ENCODE results near the gene C2orf69.

The C2orf69 gene

GRCh38 chr2:199914372-199914958 is 3.4 kb downstream of the C2orf69 start:
- DNase-seq (ENCODE audit: low read depth in 2 of 2): no peak

- no peak for DNase-seq (ENCODE audit: low read depth in 2 of 2)
Observed at GRCh38 chr2:199916980-199917379, 5.9 kb downstream of the C2orf69 start.

GRCh38 chr2:199922856-199923255 is 11.8 kb downstream of the C2orf69 start:
- DNase-seq (ENCODE audit: low read depth in 2 of 2): no peak

- no peak for DNase-seq (ENCODE audit: low read depth in 2 of 2)
Observed at GRCh38 chr2:199923924-199924323, 12.8 kb downstream of the C2orf69 start.

- DNase-seq (ENCODE audit: low read depth in 2 of 2): no peak
Observed at GRCh38 chr2:199926806-199927205, 15.7 kb downstream of the C2orf69 start.

- DNase-seq (ENCODE audit: low read depth in 2 of 2): no peak
Observed at GRCh38 chr2:199928226-199928625, 17.1 kb downstream of the C2orf69 start.

GRCh38 chr2:199928626-199929025 is 17.5 kb downstream of the C2orf69 start:
- DNase-seq (ENCODE audit: low read depth in 2 of 2): no peak

GRCh38 chr2:199929262-199929661 is 18.2 kb downstream of the C2orf69 start:
- no peak for DNase-seq (ENCODE audit: low read depth in 2 of 2)

- no peak for DNase-seq (ENCODE audit: low read depth in 2 of 2)
Observed at GRCh38 chr2:199932312-199932855, 21.3 kb downstream of the C2orf69 start.

GRCh38 chr2:199933466-199933865 is 22.4 kb downstream of the C2orf69 start:
- no peak for DNase-seq (ENCODE audit: low read depth in 2 of 2)

GRCh38 chr2:199936554-199936953 is 25.5 kb downstream of the C2orf69 start:
- DNase-seq (ENCODE audit: low read depth in 2 of 2): no peak

- no peak for DNase-seq (ENCODE audit: low read depth in 2 of 2)
Observed at GRCh38 chr2:199940373-199940772, 29.3 kb downstream of the C2orf69 start.

- DNase-seq (ENCODE audit: low read depth in 2 of 2): no peak
Observed at GRCh38 chr2:199943373-199943772, 32.3 kb downstream of the C2orf69 start.

GRCh38 chr2:199946196-199946595 is 35.1 kb downstream of the C2orf69 start:
- no peak for DNase-seq (ENCODE audit: low read depth in 2 of 2)

- DNase-seq (ENCODE audit: low read depth in 2 of 2): no peak
Observed at GRCh38 chr2:199946836-199947235, 35.7 kb downstream of the C2orf69 start.

- DNase-seq (ENCODE audit: low read depth in 2 of 2): no peak
Observed at GRCh38 chr2:199950396-199950795, 39.3 kb downstream of the C2orf69 start.

GRCh38 chr2:199951023-199951422 is 39.9 kb downstream of the C2orf69 start:
- DNase-seq (ENCODE audit: low read depth in 2 of 2): no peak

GRCh38 chr2:199955007-199955338 is 43.9 kb downstream of the C2orf69 start:
- no peak for DNase-seq (ENCODE audit: low read depth in 2 of 2)

- peak; percentile 63 for DNase-seq (ENCODE audit: low read depth in 2 of 2)
Observed at GRCh38 chr2:199955339-199956061, 44.4 kb downstream of the C2orf69 start, which contains the start of the genes MAIP1 and TYW5. Gene MAIP1 (plus strand): TSS chr2:199955582. CDS start chr2:199955799, 217 bp downstream. Gene TYW5 (minus strand): TSS chr2:199955491. CDS start chr2:199955470, 21 bp downstream.

- DNase-seq (ENCODE audit: low read depth in 2 of 2): no peak
Observed at GRCh38 chr2:199956062-199956380, 44.9 kb downstream of the C2orf69 start.

- no peak for DNase-seq (ENCODE audit: low read depth in 2 of 2)
Observed at GRCh38 chr2:199958014-199958413, 46.9 kb downstream of the C2orf69 start.

GRCh38 chr2:199962203-199962602 is 51.1 kb downstream of the C2orf69 start:
- no peak for DNase-seq (ENCODE audit: low read depth in 2 of 2)

GRCh38 chr2:199966405-199966804 is 55.3 kb downstream of the C2orf69 start:
- no peak for DNase-seq (ENCODE audit: low read depth in 2 of 2)

All from stimulated activated CD8-positive, alpha-beta memory T cell treated with anti-CD3 and anti-CD28 coated beads, Interleukin-15, amount 100 ng/mL, for 48 hours (primary cell).